Measurements from ENCODE around the gene SAMD3.
"Not testable (repeated sequence)": the region's sequence is repeated elsewhere in the genome, so short reads cannot be mapped to it uniquely, and the experiment has no call there.

Gene SAMD3

DNA sequence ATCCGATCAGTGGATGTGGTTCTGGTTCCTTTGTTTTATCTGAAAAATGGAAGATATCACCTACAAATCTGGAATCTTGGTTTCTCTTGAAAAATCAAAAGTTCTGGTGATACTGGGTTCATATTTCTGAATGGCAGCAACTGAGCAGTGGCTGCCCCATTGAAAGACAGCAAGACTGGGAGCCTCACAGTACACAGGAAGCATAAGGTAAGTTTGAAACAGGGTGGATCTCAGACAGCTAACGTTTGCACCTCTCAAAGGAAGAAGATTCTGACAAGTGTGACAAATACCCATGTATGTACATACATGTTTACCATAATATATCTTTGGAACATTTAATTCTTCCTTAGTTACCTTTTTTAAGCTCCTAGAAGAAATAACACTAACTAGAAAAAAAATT, at the start of gene SAMD3:
SAMD3 (minus strand) TSS at position 177 of the 400 bp plus-strand sequence. CDS start 7,678 bp downstream, outside the sequence.
- no peaks in the 10 kb centered on the region for H3K27me3 ChIP-seq (ENCODE audit: low read length)
- no peak within 1 kb of the TSS for H3K27ac ChIP-seq (ENCODE audit: low read depth, low read length)
- H3K4me2 ChIP-seq (ENCODE audit: low read depth, low read length, poor library complexity, severe bottlenecking): no peak within 1 kb of the TSS
- H3K9ac ChIP-seq (ENCODE audit: low read length): no peak within 1 kb of the TSS
- H3F3A ChIP-seq (ENCODE audit: insufficient read depth): no peaks in the 10 kb centered on the region
- H3K79me2 ChIP-seq (ENCODE audit: insufficient read depth, low read length): no peaks in the 10 kb centered on the region
- TF ChIP-seq CTCF (IDR thresholded peaks at IDR 0.05; ENCODE audit: insufficient read depth, low read length, poor library complexity, severe bottlenecking): no peak
- TF ChIP-seq EZH2phosphoT487 (conservative IDR thresholded peaks at IDR 0.05; ENCODE audit: low read length): no peak
- H3K9me3 ChIP-seq (ENCODE audit: insufficient read depth, low read length): no peaks in the 10 kb centered on the region
- no peaks in the 10 kb centered on the region for H3K36me3 ChIP-seq (ENCODE audit: low read length)
- no peaks in the 10 kb centered on the region for H3K9me2 ChIP-seq (replicated peaks; ENCODE audit: insufficient read depth, low read length)
- H2AFZ ChIP-seq (ENCODE audit: low read depth, low read length, severe bottlenecking): no peak within 1 kb of the TSS
- H4K20me1 ChIP-seq (ENCODE audit: low read depth, low read length): no peaks in the 10 kb centered on the region
- H3K4me3 ChIP-seq (ENCODE audit: insufficient read depth, low read length, poor library complexity, severe bottlenecking): no peak within 1 kb of the TSS

GRCh38 chr6:130269969-130270635, 47.4 kb upstream of the SAMD3 start:
- Histone ChIP-seq H3F3A (ENCODE audit: insufficient read depth) (no peaks in the 10 kb centered on the region), H4K20me1 (ENCODE audit: low read depth, low read length) (no peaks in the 10 kb centered on the region), H3K4me3 (ENCODE audit: insufficient read depth, low read length, poor library complexity, severe bottlenecking) (no peak overlapping the region), H3K36me3 (ENCODE audit: low read length) (no peaks in the 10 kb centered on the region), H3K9me2 (replicated peaks; ENCODE audit: insufficient read depth, low read length) (no peaks in the 10 kb centered on the region), H2AFZ (ENCODE audit: low read depth, low read length, severe bottlenecking) (no peak overlapping the region), H3K79me2 (ENCODE audit: insufficient read depth, low read length) (no peaks in the 10 kb centered on the region), H3K27ac (ENCODE audit: low read depth, low read length) (no peak overlapping the region), H3K4me2 (ENCODE audit: low read depth, low read length, poor library complexity, severe bottlenecking) (no peak overlapping the region), H3K27me3 (ENCODE audit: low read length) (no peaks in the 10 kb centered on the region), H3K9me3 (ENCODE audit: insufficient read depth, low read length) (no peaks in the 10 kb centered on the region; the same call in 1 of the 2 replicates), H3K9ac (ENCODE audit: low read length) (no peak overlapping the region)
- TF ChIP-seq CTCF (IDR thresholded peaks at IDR 0.05; ENCODE audit: insufficient read depth, low read length, poor library complexity, severe bottlenecking) (no peak), EZH2phosphoT487 (conservative IDR thresholded peaks at IDR 0.05; ENCODE audit: low read length) (no peak)

DNA sequence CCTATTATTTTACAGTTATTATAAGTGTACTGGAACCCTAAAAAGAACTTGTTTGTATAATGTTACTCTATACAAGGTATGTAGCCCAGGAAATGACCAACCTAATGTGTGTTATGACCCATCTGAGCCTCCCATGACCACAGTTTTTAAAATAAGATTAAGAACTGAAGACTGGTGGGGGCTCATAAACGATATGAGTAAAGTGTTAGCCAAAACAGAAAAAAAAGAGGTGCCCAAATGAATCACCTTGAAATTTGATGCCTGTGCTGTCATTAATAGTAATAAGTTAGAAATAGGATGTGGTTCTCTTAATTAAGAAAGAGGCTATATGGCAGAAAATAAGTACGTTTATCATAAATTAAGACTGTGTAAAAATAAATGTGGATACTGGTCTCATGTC, 42.8 kb upstream of the SAMD3 start:
- not testable (repeated sequence) for H3K4me2 ChIP-seq (ENCODE audit: low read depth, low read length, poor library complexity, severe bottlenecking); H3K79me2 ChIP-seq (ENCODE audit: insufficient read depth, low read length); H3K9me3 ChIP-seq (ENCODE audit: insufficient read depth, low read length)

GRCh38 chr6:130262008-130262407, 39.3 kb upstream of the SAMD3 start:
- Histone ChIP-seq H3K4me3 (ENCODE audit: insufficient read depth, low read length, poor library complexity, severe bottlenecking) (no peak overlapping the region), H3K27ac (ENCODE audit: low read depth, low read length) (no peak overlapping the region), H2AFZ (ENCODE audit: low read depth, low read length, severe bottlenecking) (no peak overlapping the region), H3K4me2 (ENCODE audit: low read depth, low read length, poor library complexity, severe bottlenecking) (no peak overlapping the region), H3F3A (ENCODE audit: insufficient read depth) (no peaks in the 10 kb centered on the region), H4K20me1 (ENCODE audit: low read depth, low read length) (no peaks in the 10 kb centered on the region), H3K9ac (ENCODE audit: low read length) (no peak overlapping the region), H3K9me3 (ENCODE audit: insufficient read depth, low read length) (no peaks in the 10 kb centered on the region), H3K9me2 (replicated peaks; ENCODE audit: insufficient read depth, low read length) (no peaks in the 10 kb centered on the region), H3K79me2 (ENCODE audit: insufficient read depth, low read length) (no peaks in the 10 kb centered on the region), H3K27me3 (ENCODE audit: low read length) (no peaks in the 10 kb centered on the region), H3K36me3 (ENCODE audit: low read length) (no peaks in the 10 kb centered on the region)
- no peak for TF ChIP-seq EZH2phosphoT487 (conservative IDR thresholded peaks at IDR 0.05; ENCODE audit: low read length)
- TF ChIP-seq CTCF (IDR thresholded peaks at IDR 0.05; ENCODE audit: insufficient read depth, low read length, poor library complexity, severe bottlenecking): no peak

More for the DNA sequence above, 42.8 kb upstream of the SAMD3 start:
- H2AFZ ChIP-seq (ENCODE audit: low read depth, low read length, severe bottlenecking); H4K20me1 ChIP-seq (ENCODE audit: low read depth, low read length); H3K27ac ChIP-seq (ENCODE audit: low read depth, low read length); H3K9ac ChIP-seq (ENCODE audit: low read length); H3K27me3 ChIP-seq (ENCODE audit: low read length); H3K36me3 ChIP-seq (ENCODE audit: low read length); H3K9me2 ChIP-seq (replicated peaks; ENCODE audit: insufficient read depth, low read length); H3K4me3 ChIP-seq (ENCODE audit: insufficient read depth, low read length, poor library complexity, severe bottlenecking); H3F3A ChIP-seq (ENCODE audit: insufficient read depth): not testable (repeated sequence)

DNA sequence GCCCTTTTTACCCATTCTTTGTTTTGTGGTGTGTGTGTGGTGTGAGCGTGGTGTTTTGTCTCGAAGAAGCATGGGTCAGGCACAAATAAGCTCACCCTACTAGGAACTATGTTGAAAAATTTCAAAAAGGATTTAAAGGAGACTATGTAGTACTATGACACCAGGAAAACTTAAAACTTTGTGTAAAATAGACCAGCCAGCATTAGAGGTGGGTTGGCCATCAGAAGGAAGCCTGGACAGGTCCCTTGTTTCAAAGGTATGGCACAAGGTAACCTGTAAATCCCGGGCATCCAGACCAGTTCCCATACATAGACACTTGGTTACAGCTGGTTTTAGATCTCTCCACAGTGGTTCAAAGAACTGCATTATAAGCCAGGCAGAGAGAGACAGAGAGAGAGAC, 38.8 kb upstream of the SAMD3 start:
- not testable (repeated sequence) for H3K36me3 ChIP-seq (ENCODE audit: low read length); H2AFZ ChIP-seq (ENCODE audit: low read depth, low read length, severe bottlenecking); H3K9ac ChIP-seq (ENCODE audit: low read length); H3K9me3 ChIP-seq (ENCODE audit: insufficient read depth, low read length); H3K4me3 ChIP-seq (ENCODE audit: insufficient read depth, low read length, poor library complexity, severe bottlenecking); H3K27ac ChIP-seq (ENCODE audit: low read depth, low read length); H3K9me2 ChIP-seq (replicated peaks; ENCODE audit: insufficient read depth, low read length); H3K27me3 ChIP-seq (ENCODE audit: low read length); H3K79me2 ChIP-seq (ENCODE audit: insufficient read depth, low read length); H3K4me2 ChIP-seq (ENCODE audit: low read depth, low read length, poor library complexity, severe bottlenecking); H3F3A ChIP-seq (ENCODE audit: insufficient read depth); H4K20me1 ChIP-seq (ENCODE audit: low read depth, low read length)

Data from SU-DHL-6 (cell line).